ENCODE results near the gene CPNE7. TPM values are rescaled to one million over a fixed set of nuclear protein-coding genes. Genes with fewer than 3 reads are reported as not detected.

Gene CPNE7
- total and polyA plus RNA-seq, 2 of the 8 experiments (the other 6 are each of a cell fraction or from before 2014, with no cell fraction given): 10.0 to 23.7 TPM

GRCh38 chr16:89554343-89554742 is 21.2 kb upstream of the CPNE7 start (continued):
- TF ChIP-seq CHD7 (IDR thresholded peaks at IDR 0.05; ENCODE audit: insufficient replicate concordance, low read length) (no peak), RXRA (IDR thresholded peaks at IDR 0.05; ENCODE audit: insufficient read depth, low read depth, low read length) (no peak), BCL11A (IDR thresholded peaks at IDR 0.05; ENCODE audit: low read depth in 2 of 2, low read length in 2 of 2) (no peak), BRCA1 (IDR thresholded peaks at IDR 0.05; ENCODE audit: low read depth, low read length) (no peak), POLR2A (IDR thresholded peaks at IDR 0.05; ENCODE audit: control extremely low read depth in 1 of 2, low read depth in 2 of 2, low read length in 2 of 2) (no peak)

Measured in H1 (cell line).